Measurements from ENCODE around the gene MRO. TPM values are rescaled to one million over a fixed set of nuclear protein-coding genes. Genes with fewer than 3 reads are reported as not detected.
"Not testable (repeated sequence)": the region's sequence is repeated elsewhere in the genome, so short reads cannot be mapped to it uniquely, and the experiment has no call there.

MRO gene
- total RNA-seq, 2 experiments from 2014 or later = not detected

DNA sequence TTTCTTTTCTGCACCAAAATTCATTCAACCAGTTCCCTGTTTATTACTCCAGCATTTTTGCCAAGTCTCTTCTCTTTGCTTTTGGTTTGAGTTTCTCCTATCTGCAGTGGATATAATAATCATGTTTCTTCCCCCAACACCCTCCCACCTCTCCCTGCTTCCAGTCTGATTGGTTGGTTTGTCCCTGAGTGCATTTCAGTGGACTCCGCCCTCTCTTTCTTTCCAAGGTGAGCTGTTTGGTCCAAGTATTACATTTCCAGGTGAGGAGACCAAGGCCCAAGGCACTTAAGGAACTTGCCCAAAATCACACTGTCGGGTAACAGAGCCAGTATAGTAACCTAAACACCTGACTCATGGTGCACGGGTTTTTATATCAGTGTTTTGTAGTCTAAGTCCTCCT, 17.7 kb downstream of the MRO start:
- ChIA-PET CTCF (no interaction called here), POLR2A (no interaction called here)
- Mint-ChIP-seq H3K9me3 (no peaks in the 10 kb centered on the region), H3K36me3 (ENCODE audit: low read depth) (no peaks in the 10 kb centered on the region), H3K4me3 (no peak overlapping the region), H3K27me3 (peaks cover 14% of the 10 kb centered on the region), H3K27ac (no peak overlapping the region), H3K4me1 (no peaks in the 10 kb centered on the region)
- no peak for DNase-seq

DNA sequence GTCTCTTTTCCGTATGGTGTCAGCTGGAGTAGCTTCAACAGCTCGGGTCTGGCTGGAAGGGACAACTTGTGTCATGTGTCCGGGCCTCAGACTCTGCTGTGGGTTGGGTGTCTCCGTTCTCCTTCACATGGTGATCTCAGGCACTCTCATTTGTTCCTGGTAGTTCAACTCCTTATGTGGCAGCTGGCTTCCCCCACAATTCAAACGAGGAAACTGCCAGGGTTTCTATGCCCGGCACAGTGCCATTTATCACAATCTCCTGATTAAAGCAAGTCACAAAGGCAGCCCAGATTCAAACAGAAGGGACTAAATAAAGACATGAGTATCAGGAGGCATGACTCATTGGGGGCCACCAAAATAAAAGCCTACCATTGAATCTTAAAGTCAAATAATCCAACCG, 22.7 kb downstream of the MRO start:
- Mint-ChIP-seq H3K36me3 (ENCODE audit: low read depth) (no peaks in the 10 kb centered on the region), H3K9me3 (no peaks in the 10 kb centered on the region), H3K4me1 (no peaks in the 10 kb centered on the region), H3K4me3 (no peak overlapping the region), H3K27me3 (peaks cover 20% of the 10 kb centered on the region), H3K27ac (no peak overlapping the region)
- ChIA-PET CTCF (no interaction called here), POLR2A (no interaction called here)
- no peak for DNase-seq

- DNase-seq = no peak
- Mint-ChIP-seq H3K4me3 (no peak overlapping the region), H3K27ac (no peak overlapping the region), H3K9me3 (no peaks in the 10 kb centered on the region), H3K36me3 (ENCODE audit: low read depth) (no peaks in the 10 kb centered on the region), H3K4me1 (no peaks in the 10 kb centered on the region), H3K27me3 (peaks cover 20% of the 10 kb centered on the region)
- ChIA-PET CTCF (interaction anchor here (0.6 kb wide), 1 partner anchor 114 kb away, joined by 3 read pairs; no protein-coding TSS in a partner anchor), POLR2A (no interaction called here)
Measured at GRCh38 chr18:50796495-50796894, 23.3 kb downstream of the MRO start.

- ChIA-PET POLR2A (no interaction called here), CTCF (no interaction called here)
- Mint-ChIP-seq H3K27ac (no peak overlapping the region), H3K36me3 (ENCODE audit: low read depth) (no peaks in the 10 kb centered on the region), H3K27me3 (peaks cover 22% of the 10 kb centered on the region), H3K4me1 (no peaks in the 10 kb centered on the region), H3K9me3 (no peaks in the 10 kb centered on the region), H3K4me3 (no peak overlapping the region)
- DNase-seq = no peak
Measured at GRCh38 chr18:50793641-50794565, 25.9 kb downstream of the MRO start.

- H3K27me3 Mint-ChIP-seq = peaks cover 22% of the 10 kb centered on the region
- ChIA-PET POLR2A (no interaction called here), CTCF (no interaction called here)
- no peak for DNase-seq
- no peaks in the 10 kb centered on the region for H3K4me1 Mint-ChIP-seq
- no peaks in the 10 kb centered on the region for H3K36me3 Mint-ChIP-seq (ENCODE audit: low read depth)
- no peak overlapping the region for H3K4me3 Mint-ChIP-seq
- no peak overlapping the region for H3K27ac Mint-ChIP-seq
- no peaks in the 10 kb centered on the region for H3K9me3 Mint-ChIP-seq
Measured at GRCh38 chr18:50792885-50793284, 26.9 kb downstream of the MRO start.

GRCh38 chr18:50791599-50792438, 28.0 kb downstream of the MRO start:
- ChIA-PET CTCF (interaction anchor here (0.5 to 0.7 kb wide), 2 partner anchors 32 to 47 kb away, joined by 3 to 5 read pairs; no protein-coding TSS in a partner anchor), POLR2A (no interaction called here)
- peaks cover 17% of the 10 kb centered on the region for H3K27me3 Mint-ChIP-seq
- no peaks in the 10 kb centered on the region for H3K4me1 Mint-ChIP-seq
- no peak for DNase-seq
- no peaks in the 10 kb centered on the region for H3K9me3 Mint-ChIP-seq
- no peaks in the 10 kb centered on the region for H3K36me3 Mint-ChIP-seq (ENCODE audit: low read depth)
- no peak overlapping the region for H3K4me3 Mint-ChIP-seq
- no peak overlapping the region for H3K27ac Mint-ChIP-seq

DNA sequence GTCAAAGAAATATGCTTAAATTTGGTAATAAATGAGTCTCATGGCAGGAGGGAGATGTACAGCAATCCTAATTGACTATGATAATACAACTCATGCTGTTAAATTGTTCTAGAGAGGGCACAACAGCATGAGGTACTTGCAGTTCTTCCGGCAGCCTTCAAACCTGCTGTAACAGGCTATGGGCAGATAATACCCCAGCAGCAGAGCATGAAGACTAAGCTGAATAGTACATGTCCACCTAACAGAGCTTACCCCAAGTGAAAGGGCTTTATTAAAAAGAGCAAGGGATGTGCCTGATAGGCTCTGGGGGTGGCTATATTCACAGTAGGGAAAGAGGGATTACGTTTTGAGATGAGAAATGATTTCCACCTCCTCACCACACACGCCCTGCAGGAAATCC, 28.9 kb downstream of the MRO start:
- Mint-ChIP-seq H3K9me3 (no peaks in the 10 kb centered on the region), H3K27me3 (peaks cover 12% of the 10 kb centered on the region), H3K36me3 (ENCODE audit: low read depth) (no peaks in the 10 kb centered on the region), H3K27ac (no peak overlapping the region), H3K4me3 (no peak overlapping the region), H3K4me1 (no peaks in the 10 kb centered on the region)
- DNase-seq = no peak
- POLR2A ChIA-PET = no interaction called here
- CTCF ChIA-PET = no interaction called here

- no peak overlapping the region for H3K4me3 Mint-ChIP-seq
- ChIA-PET CTCF (no interaction called here), POLR2A (no interaction called here)
- no peaks in the 10 kb centered on the region for H3K36me3 Mint-ChIP-seq (ENCODE audit: low read depth)
- DNase-seq = no peak
- H3K27ac Mint-ChIP-seq = no peak overlapping the region
- peaks cover 9% of the 10 kb centered on the region for H3K27me3 Mint-ChIP-seq
- no peaks in the 10 kb centered on the region for H3K9me3 Mint-ChIP-seq
- H3K4me1 Mint-ChIP-seq = no peaks in the 10 kb centered on the region
Measured at GRCh38 chr18:50790241-50790640, 29.6 kb downstream of the MRO start.

- no peak for DNase-seq
- POLR2A ChIA-PET = no interaction called here
- Mint-ChIP-seq H3K4me1 (no peaks in the 10 kb centered on the region), H3K27me3 (peaks cover 7% of the 10 kb centered on the region), H3K9me3 (no peaks in the 10 kb centered on the region), H3K36me3 (ENCODE audit: low read depth) (no peaks in the 10 kb centered on the region), H3K4me3 (no peak overlapping the region), H3K27ac (no peak overlapping the region)
- CTCF ChIA-PET = no interaction called here
Measured at GRCh38 chr18:50788284-50788683, 31.5 kb downstream of the MRO start.

DNA sequence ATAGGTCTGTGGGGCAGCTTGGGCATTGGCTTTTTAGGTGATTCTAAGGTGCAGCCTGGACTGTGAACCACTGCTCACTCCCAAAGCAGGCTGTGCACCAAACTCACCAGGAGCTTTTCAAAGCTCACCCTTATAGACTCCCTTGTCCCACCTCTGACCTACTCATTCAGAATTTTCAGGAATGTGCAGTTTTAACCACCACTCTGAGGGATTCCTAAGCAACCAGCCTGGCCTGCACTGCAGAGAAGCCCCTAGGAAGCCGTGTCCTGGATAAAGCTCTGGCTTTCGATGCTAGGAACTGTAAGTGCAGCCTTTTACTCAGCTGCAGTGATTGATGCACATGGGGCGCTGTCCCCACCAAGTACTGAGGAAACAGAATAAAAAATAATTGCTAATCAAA, 33.0 kb downstream of the MRO start:
- CTCF ChIA-PET = no interaction called here
- no peaks in the 10 kb centered on the region for H3K9me3 Mint-ChIP-seq

GRCh38 chr18:50783553-50783952, 36.3 kb downstream of the MRO start:
- no peak for DNase-seq
- H3K4me3 Mint-ChIP-seq = no peak overlapping the region
- H3K27me3 Mint-ChIP-seq = peaks cover 13% of the 10 kb centered on the region
- ChIA-PET POLR2A (no interaction called here), CTCF (no interaction called here)
- H3K9me3 Mint-ChIP-seq = no peaks in the 10 kb centered on the region
- H3K27ac Mint-ChIP-seq = no peak overlapping the region
- H3K4me1 Mint-ChIP-seq = no peaks in the 10 kb centered on the region
- no peaks in the 10 kb centered on the region for H3K36me3 Mint-ChIP-seq (ENCODE audit: low read depth)

More for the DNA sequence above, 33.0 kb downstream of the MRO start:
- H3K36me3 Mint-ChIP-seq (ENCODE audit: low read depth) = no peaks in the 10 kb centered on the region
- H3K4me1 Mint-ChIP-seq = no peaks in the 10 kb centered on the region
- H3K27ac Mint-ChIP-seq = no peak overlapping the region
- H3K4me3 Mint-ChIP-seq = no peak overlapping the region
- POLR2A ChIA-PET = no interaction called here
- DNase-seq = no peak
- H3K27me3 Mint-ChIP-seq = peaks cover 7% of the 10 kb centered on the region

GRCh38 chr18:50779021-50779420, 40.8 kb downstream of the MRO start:
- H3K9me3 Mint-ChIP-seq; H3K27ac Mint-ChIP-seq; DNase-seq; H3K4me3 Mint-ChIP-seq; H3K4me1 Mint-ChIP-seq; POLR2A ChIA-PET; CTCF ChIA-PET; H3K36me3 Mint-ChIP-seq (ENCODE audit: low read depth): not testable (repeated sequence)
- peaks cover 21% of the 10 kb centered on the region for H3K27me3 Mint-ChIP-seq

DNA sequence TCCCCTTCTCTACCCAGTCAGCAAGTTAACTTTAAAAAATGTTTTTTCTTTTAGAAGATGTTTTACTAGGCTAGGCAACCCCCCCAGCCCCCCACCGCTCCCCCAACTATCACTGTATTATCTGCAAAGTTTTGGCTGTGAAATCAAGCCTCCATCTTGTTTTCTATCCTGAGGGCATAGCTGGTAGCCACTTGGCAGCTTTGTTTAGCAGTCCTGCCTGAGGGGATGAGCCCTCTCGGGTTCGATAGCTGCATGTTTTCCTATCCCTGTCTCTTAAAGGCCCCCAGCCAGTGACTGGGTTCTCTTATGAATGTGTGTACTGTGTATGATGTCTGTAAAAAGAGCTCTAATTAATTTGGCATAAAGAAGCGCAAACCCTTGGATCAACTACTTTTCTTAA, 43.4 kb downstream of the MRO start:
- Mint-ChIP-seq H3K27me3 (peaks cover 22% of the 10 kb centered on the region), H3K36me3 (ENCODE audit: low read depth) (no peaks in the 10 kb centered on the region), H3K4me1 (no peaks in the 10 kb centered on the region), H3K4me3 (no peak overlapping the region), H3K9me3 (no peaks in the 10 kb centered on the region), H3K27ac (no peak overlapping the region)
- no peak for DNase-seq
- CTCF ChIA-PET = no interaction called here
- POLR2A ChIA-PET = no interaction called here

GRCh38 chr18:50775726-50776125, 44.1 kb downstream of the MRO start:
- Mint-ChIP-seq H3K27ac (no peak overlapping the region), H3K27me3 (peaks cover 20% of the 10 kb centered on the region), H3K9me3 (no peaks in the 10 kb centered on the region), H3K4me3 (no peak overlapping the region), H3K36me3 (ENCODE audit: low read depth) (no peaks in the 10 kb centered on the region), H3K4me1 (no peaks in the 10 kb centered on the region)
- ChIA-PET CTCF (no interaction called here), POLR2A (no interaction called here)
- no peak for DNase-seq

All from activated CD4-positive, alpha-beta memory T cell treated with anti-CD3 and anti-CD28 coated beads, Interleukin-2, amount 10 ng/mL, durations not matched to agents 7 days and 5 days (primary cell).